GM18511 (cell line): ENCODE data around the gene PRSS53.

Experiments
- ATAC-seq: cut with Tn5 transposase; IDR thresholded peaks from one replicate; pipeline ENCODE4 v1.9.1; 2021; ENCODE audit warnings: mild to moderate bottlenecking, moderate library complexity; ENCODE audit not compliant: unreplicated experiment

The PRSS53 gene

GRCh38 chr16:31055613-31056012 lies 33.1 kb downstream of the PRSS53 start:
- no peak for ATAC-seq

- ATAC-seq = no peak
Observed at GRCh38 chr16:31052114-31052513, 36.6 kb downstream of the PRSS53 start.

- ATAC-seq = no peak
Observed at GRCh38 chr16:31050280-31051030, 38.3 kb downstream of the PRSS53 start.

- ATAC-seq = no peak
Observed at GRCh38 chr16:31043898-31044481, 44.8 kb downstream of the PRSS53 start.

GRCh38 chr16:31043352-31043751 lies 45.4 kb downstream of the PRSS53 start:
- ATAC-seq = no peak

- ATAC-seq = no peak
Observed at GRCh38 chr16:31042866-31043265, 45.9 kb downstream of the PRSS53 start.

GRCh38 chr16:31038993-31039392 lies 49.8 kb downstream of the PRSS53 start:
- ATAC-seq = no peak

- ATAC-seq = no peak
Observed at GRCh38 chr16:31036691-31037090, 52.1 kb downstream of the PRSS53 start.

GRCh38 chr16:31033709-31034492 lies 54.8 kb downstream of the PRSS53 start:
- peak; percentile 52 for ATAC-seq
